Measurements from ENCODE around the gene TBX10.
A peak's percentile ranks its signal among the peaks of the same experiment; 100 is the strongest.
"Not testable (repeated sequence)": the region's sequence is repeated elsewhere in the genome, so short reads cannot be mapped to it uniquely, and the experiment has no call there.

TBX10 gene

DNA sequence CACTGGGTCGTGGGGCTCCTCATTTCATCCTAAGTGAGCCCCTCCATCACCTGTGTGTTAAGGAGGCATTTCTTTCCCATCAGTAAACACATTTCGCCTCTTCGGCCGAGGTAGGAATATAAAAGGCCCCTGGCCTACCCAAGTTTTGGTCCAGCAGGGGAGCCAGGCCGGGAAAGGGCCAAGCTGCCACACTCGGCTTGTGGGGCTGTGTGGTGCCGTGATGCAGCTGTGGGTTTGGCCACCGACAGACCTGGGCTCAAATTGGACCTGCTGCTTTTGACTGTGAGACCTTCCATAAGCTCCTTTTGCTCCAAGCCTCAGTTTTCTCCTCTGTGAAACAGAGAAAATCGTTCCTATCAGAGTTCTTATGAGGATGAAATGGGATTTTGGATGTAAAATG, 32.1 kb downstream of the TBX10 start:
- peak overlapping the region; percentile 78 to 91 for H3K27ac ChIP-seq
- H3K9me3 ChIP-seq, result no peaks in the 10 kb centered on the region
- H3K27me3 ChIP-seq, result no peaks in the 10 kb centered on the region
- intact Hi-C loops (cut with DNase I; ENCODE audit: low total_unique reads), result no loop called here
- peak overlapping the region; percentile 74 to 93 for H3K4me3 ChIP-seq
- H3K4me1 ChIP-seq, result peaks cover 0 to 21% (median 18%) of the 10 kb centered on the region in 4 donors
- peaks cover 18 to 42% (median 40%) of the 10 kb centered on the region in 3 donors for H3K36me3 ChIP-seq
- TF ChIP-seq, protein P1, sequence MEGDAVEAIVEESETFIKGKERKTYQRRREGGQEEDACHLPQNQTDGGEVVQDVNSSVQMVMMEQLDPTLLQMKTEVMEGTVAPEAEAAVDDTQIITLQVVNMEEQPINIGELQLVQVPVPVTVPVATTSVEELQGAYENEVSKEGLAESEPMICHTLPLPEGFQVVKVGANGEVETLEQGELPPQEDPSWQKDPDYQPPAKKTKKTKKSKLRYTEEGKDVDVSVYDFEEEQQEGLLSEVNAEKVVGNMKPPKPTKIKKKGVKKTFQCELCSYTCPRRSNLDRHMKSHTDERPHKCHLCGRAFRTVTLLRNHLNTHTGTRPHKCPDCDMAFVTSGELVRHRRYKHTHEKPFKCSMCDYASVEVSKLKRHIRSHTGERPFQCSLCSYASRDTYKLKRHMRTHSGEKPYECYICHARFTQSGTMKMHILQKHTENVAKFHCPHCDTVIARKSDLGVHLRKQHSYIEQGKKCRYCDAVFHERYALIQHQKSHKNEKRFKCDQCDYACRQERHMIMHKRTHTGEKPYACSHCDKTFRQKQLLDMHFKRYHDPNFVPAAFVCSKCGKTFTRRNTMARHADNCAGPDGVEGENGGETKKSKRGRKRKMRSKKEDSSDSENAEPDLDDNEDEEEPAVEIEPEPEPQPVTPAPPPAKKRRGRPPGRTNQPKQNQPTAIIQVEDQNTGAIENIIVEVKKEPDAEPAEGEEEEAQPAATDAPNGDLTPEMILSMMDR (IDR thresholded peaks at IDR 0.05), result no peak
- DNase-seq, result no peak

DNA sequence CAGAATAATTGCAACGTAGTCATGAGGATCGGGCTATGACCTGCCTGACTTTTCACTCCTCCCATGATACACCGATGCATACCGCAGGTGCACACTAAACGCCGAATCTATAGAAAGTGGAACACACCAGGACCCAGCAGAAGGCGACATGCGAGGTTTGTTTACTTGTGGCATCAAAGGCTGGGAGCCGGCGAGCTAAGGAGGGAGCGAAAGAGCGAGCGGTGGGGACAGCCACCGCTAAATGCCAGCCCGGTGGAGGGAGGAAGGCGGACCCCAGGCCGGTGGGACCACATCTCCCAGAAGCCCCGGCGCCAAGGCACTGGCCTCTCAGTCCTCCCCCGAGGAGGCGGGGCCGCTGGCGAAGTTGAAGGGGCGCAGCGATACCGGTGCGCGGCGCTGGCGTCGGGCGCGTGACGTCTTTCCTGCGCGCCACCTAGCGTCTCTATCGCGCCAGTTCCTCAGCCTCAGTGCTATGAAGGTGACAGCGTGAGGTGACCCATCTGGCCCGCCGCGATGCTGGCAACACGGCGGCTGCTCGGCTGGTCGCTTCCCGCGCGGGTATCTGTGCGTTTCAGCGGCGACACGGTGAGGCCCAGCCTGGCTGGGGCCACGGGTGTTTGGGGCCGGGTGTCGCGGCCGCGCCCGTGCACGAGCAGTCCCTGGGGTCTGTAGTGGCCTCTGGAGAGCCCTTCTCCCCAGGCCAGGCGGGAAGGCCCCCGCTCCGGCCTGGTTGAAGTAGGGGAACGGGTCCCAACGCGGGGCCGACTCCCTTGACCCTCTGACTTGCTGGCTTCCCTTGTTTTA, 32.9 kb downstream of the TBX10 start, which contains the start of gene NDUFV1:
NDUFV1 (plus strand) TSS at position 445 of the 804 bp plus-strand sequence; CDS start at position 514, 69 bp downstream.
- peak; percentile 98 for DNase-seq
- Histone ChIP-seq H3K27ac (peak within 1 kb of the TSS; percentile 78 to 91), H3K27me3 (no peaks in the 10 kb centered on the region), H3K4me1 (peaks cover 0 to 21% (median 18%) of the 10 kb centered on the region in 4 donors), H3K36me3 (peaks cover 12 to 34% (median 32%) of the 10 kb centered on the region in 3 donors), H3K4me3 (peak within 1 kb of the TSS; percentile 74 to 93), H3K9me3 (no peaks in the 10 kb centered on the region)
- TF ChIP-seq, protein P1 (IDR thresholded peaks at IDR 0.05), result peak; percentile 65 to 73
- intact Hi-C loops (cut with DNase I; ENCODE audit: low total_unique reads), result no loop called here

DNA sequence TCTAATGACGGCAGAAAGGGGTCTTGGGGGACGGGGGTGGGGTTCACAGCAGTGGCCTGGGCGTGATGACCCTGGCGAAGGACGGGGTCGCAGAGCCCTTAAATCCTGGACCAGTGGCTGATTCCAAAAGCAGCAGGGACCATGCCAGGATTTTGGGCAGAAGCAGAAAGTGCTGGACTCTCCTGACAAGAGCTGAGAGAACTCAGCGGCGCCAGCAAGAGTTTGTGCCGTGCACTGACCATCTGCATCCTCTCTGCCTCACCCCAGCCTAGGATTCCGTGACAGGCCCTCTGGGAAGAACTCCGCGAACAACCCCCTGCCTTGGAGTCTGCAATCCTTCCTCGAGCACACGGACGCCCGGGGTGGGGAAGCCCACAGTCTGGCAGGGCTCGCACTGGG, 33.5 kb downstream of the TBX10 start:
- Histone ChIP-seq H3K4me1 (peaks cover 0 to 21% (median 18%) of the 10 kb centered on the region in 4 donors), H3K36me3 (peaks cover 12 to 28% (median 26%) of the 10 kb centered on the region in 3 donors), H3K27me3 (no peaks in the 10 kb centered on the region), H3K27ac (peak overlapping the region; percentile 78 to 91), H3K9me3 (no peaks in the 10 kb centered on the region), H3K4me3 (peak overlapping the region; percentile 74 to 93)
- DNase-seq, result no peak
- intact Hi-C loops (cut with DNase I; ENCODE audit: low total_unique reads), result no loop called here
- TF ChIP-seq, protein P1 (IDR thresholded peaks at IDR 0.05), result no peak

DNA sequence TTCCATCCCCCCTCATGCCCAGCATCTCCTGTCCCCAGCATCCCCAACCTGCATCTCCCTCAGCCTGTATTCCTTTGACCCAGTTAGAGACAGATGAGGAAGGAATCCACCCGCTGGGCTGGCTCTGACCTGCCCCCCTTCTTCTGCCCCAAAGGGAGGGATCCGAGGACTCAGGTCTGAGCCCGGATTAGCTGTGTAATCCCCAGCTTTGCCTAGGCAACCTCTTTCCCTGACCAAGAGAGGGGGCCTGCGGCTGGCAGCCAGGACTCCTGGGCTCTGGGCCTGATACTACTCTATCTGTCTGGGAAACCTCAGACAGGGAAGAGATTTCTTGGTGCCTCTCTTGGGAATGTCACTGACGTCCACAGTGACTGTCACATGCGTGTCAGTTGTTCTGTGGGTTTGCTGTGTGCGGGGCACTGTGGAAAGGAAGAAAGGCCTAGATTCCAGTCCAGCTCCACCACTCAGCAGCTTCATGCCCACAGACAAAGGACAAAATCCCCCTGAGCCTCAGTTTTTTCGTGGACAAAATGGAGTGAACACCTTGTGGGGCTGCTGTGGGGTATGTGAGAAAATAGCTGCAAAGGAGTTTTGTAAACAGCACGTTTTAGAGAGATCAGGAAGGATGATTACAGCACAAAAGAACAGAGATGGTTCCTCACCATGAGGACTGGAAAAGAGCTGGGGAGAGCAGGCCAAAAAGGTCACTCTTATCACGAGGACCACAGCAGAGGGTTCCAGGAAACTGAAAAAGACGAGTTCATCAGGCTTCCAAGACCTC, 34.1 kb downstream of the TBX10 start:
- DNase-seq, result no peak
- intact Hi-C loops (cut with DNase I; ENCODE audit: low total_unique reads), result no loop called here

DNA sequence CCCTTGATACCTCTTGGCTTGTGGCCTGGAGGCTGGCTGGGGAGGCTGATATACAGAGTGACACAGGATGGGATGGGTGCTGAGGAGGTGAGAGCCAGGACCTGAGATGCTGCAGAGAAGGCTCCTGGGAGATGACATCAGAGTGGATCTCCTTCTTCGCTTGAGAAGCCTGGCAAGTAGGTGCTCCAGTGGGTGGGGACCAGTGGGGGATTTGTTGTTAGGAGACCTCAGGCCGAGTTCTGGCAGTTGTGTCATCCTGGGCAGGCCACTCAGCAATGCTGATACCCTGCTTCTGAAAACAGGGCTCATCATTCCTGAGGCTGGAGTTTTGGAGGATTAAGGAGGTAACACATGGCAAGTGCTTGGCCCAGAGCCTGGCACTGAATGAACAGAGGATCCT, 34.7 kb downstream of the TBX10 start:
- TF ChIP-seq, protein P1 (IDR thresholded peaks at IDR 0.05), result no peak
- intact Hi-C loops (cut with DNase I; ENCODE audit: low total_unique reads), result no loop called here
- H3K27ac ChIP-seq, result peak overlapping the region in 1 of 2 donors; percentile 91
- no peaks in the 10 kb centered on the region for H3K9me3 ChIP-seq
- peaks cover 0 to 21% (median 18%) of the 10 kb centered on the region in 4 donors for H3K4me1 ChIP-seq
- no peak for DNase-seq
- peaks cover 6 to 15% (median 15%) of the 10 kb centered on the region in 3 donors for H3K36me3 ChIP-seq
- H3K4me3 ChIP-seq, result no peak overlapping the region
- peaks cover 0 to 2% of the 10 kb centered on the region in 2 donors for H3K27me3 ChIP-seq

More for the DNA sequence above, 34.1 kb downstream of the TBX10 start:
- Histone ChIP-seq H3K36me3 (peaks cover 6 to 21% (median 19%) of the 10 kb centered on the region in 3 donors), H3K27ac (peak overlapping the region; percentile 78 to 91), H3K9me3 (no peaks in the 10 kb centered on the region), H3K4me1 (peaks cover 0 to 21% (median 18%) of the 10 kb centered on the region in 4 donors), H3K4me3 (no peak overlapping the region), H3K27me3 (peaks cover 0 to 1% of the 10 kb centered on the region in 2 donors)
- TF ChIP-seq, protein P1 (IDR thresholded peaks at IDR 0.05), result no peak

DNA sequence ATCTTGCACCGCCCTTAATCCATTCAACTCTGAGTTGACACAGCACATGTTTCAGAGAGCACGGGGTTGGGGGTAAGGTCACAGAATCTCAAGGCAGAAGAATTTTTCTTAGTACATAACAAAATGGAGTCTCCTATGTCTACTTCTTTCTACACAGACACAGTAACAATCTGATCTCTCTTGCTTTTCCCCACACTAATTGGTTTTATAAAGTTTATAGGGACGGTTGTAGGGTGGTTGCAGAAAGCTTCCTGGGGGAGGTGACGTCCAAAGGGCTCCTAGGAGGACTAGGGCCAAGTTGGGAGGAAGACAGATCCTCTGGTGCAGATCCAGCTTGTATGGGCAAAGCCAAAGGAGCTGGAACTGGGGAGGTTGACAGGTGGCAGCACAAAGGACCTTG, 35.4 kb downstream of the TBX10 start:
- DNase-seq; intact Hi-C loops (cut with DNase I; ENCODE audit: low total_unique reads); H3K36me3 ChIP-seq; H3K4me3 ChIP-seq; H3K9me3 ChIP-seq; H3K27me3 ChIP-seq; H3K27ac ChIP-seq: not testable (repeated sequence)
- H3K4me1 ChIP-seq, result peaks cover 0 to 21% (median 18%) of the 10 kb centered on the region in 4 donors
